T-helper 17 cell (primary cell): Measurements from ENCODE around the gene ABHD14A. TPM values are rescaled to one million over a fixed set of nuclear protein-coding genes. Genes with fewer than 3 reads are reported as not detected.

ENCODE experiments used
- ATAC-seq: fragments of 150-1000 bp; cut with Tn5 transposase; 2 replicates; pipeline ENCODE4 v1.10.0; 2021; ENCODE audit warnings: mild to moderate bottlenecking, moderate library complexity
- DNase-seq, 3 donors: peaks; one replicate each; pipeline versions ENCODE4 v3.0.0 to v3.0.0-alpha.2; 2020 to 2021
- H3K9me3 ChIP-seq: one replicate; pipeline ENCODE4 v1.7.0; 2013; ENCODE audit warnings: low read length, mild to moderate bottlenecking; ENCODE audit not compliant: control insufficient read depth, poor library complexity, severe bottlenecking
- H3K27ac Mint-ChIP-seq: one replicate; pipeline ENCODE4 v1.8.0; 2022; ENCODE audit warnings: mild to moderate bottlenecking, moderate library complexity, mixed read lengths
- H3K27me3 Mint-ChIP-seq: one replicate; pipeline ENCODE4 v1.8.0; 2022; ENCODE audit warnings: mixed read lengths
- H3K36me3 Mint-ChIP-seq: one replicate; pipeline ENCODE4 v1.8.0; 2022; ENCODE audit warnings: low read depth, mixed read lengths
- H3K4me1 Mint-ChIP-seq: one replicate; pipeline ENCODE4 v1.8.0; 2022; ENCODE audit warnings: mild to moderate bottlenecking, mixed read lengths
- H3K4me3 Mint-ChIP-seq: one replicate; pipeline ENCODE4 v1.8.0; 2022; ENCODE audit warnings: mild to moderate bottlenecking, moderate library complexity, mixed read lengths
- total RNA-seq, 4 donors: library from RNA in 2 of 4; stranded (reverse) in 2 of 4; gene quantifications; one replicate each; pipeline ENCODE4 v1.2.3 and lab custom pipeline; 2022 to 2026

ABHD14A gene
- total RNA-seq, 2 donors from 2014 or later, result 13.9 to 14.6 TPM

DNA sequence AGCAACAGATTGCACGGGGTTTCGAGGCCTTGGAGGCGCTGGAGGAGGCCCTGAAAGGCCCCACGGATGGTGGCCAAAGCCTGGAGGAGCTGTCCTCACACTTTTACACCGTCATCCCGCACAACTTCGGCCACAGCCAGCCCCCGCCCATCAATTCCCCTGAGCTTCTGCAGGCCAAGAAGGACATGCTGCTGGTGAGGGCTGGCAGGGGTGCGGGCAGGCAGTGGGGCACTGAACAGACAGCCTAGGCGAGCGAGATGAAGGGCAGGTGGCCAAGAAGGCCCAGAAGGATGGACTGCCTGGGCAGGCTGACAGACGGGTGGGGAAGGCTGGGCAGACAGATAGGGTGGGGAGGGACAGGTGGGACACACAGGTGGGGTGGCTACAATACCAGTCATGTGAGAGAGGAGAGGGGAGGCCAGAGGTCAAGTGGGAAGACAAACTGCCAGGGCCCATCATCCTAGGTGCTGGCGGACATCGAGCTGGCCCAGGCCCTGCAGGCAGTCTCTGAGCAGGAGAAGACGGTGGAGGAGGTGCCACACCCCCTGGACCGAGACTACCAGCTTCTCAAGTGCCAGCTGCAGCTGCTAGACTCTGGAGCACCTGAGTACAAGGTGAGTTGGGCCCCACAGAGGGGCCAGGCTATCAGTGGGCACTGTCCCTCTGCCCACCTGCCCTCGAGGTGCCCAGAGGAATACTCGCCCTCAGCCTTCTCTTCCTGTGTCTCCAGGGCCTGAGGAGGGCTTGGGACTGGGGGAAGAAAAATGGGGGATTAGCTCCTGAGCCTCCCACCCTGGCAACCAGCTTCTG is 29.6 kb upstream of the ABHD14A start:
- Mint-ChIP-seq H3K4me1 (peaks cover 20% of the 10 kb centered on the region), H3K27me3 (no peaks in the 10 kb centered on the region), H3K4me3 (no peak overlapping the region), H3K36me3 (no peaks in the 10 kb centered on the region), H3K27ac (no peak overlapping the region)
- DNase-seq, result no peak
- ATAC-seq, result no peak
- no peaks in the 10 kb centered on the region for H3K9me3 ChIP-seq

DNA sequence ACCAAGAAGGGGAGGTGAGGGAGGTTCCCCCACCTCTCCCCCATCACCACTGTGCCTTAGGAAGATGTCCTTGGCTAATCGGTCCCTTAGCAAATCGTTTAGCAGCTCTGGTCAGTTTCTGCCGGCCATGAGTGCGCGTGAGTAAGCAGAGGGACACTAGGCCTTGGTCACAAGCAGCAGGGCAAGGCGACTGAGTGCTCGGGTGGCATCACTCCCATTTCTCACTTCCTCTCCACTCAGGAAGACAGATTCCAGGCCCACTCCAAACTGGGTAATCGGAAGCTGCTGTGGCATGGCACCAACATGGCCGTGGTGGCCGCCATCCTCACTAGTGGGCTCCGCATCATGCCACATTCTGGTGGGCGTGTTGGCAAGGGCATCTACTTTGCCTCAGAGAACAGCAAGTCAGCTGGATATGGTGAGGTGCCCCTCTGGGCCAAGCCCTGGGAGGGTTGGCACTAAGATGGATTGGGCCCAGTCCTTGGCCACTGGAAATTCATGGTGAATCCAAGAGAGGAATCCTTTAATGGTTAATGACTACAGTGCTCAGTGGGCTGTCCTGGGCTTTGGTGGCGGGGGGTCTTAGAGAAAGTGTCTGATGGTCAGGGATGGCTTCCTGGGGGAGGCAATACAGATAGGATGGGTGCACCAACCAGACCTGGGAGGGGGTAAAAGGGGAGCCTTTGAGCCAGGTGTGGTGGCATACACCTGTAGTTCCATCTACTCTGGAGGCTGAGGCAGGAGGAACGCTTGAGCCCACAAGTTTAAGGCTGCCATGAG is 28.7 kb upstream of the ABHD14A start:
- no peak for DNase-seq
- peak overlapping the region; percentile 19 for H3K4me3 Mint-ChIP-seq
- no peaks in the 10 kb centered on the region for H3K36me3 Mint-ChIP-seq

DNA sequence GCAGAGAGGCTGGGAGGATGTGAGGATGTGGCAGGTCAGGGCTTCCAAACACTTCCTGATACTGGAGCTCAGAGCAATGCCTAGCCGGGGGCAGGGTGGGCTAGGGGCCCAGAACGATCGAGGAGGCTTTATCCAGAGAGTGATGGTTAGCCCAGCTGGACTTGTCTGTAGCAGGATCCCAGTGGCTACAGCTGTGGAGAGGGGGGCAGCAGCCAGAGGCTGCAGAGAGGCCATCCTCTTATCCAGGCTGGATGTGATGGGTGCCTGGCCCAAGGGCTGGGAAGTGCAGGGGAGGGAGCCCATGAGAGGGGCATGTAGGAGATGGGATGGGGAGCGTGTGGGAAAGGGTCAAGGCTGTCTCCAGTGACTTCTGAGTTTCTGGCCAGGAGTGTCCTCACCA is 28.1 kb upstream of the ABHD14A start:
- Mint-ChIP-seq H3K4me1 (peaks cover 7% of the 10 kb centered on the region), H3K36me3 (no peaks in the 10 kb centered on the region), H3K4me3 (no peak overlapping the region), H3K27me3 (no peaks in the 10 kb centered on the region), H3K27ac (no peak overlapping the region)
- no peak for DNase-seq
- H3K9me3 ChIP-seq, result no peaks in the 10 kb centered on the region
- no peak for ATAC-seq

More for the DNA sequence above, 28.7 kb upstream of the ABHD14A start:
- Mint-ChIP-seq H3K4me1 (peaks cover 11% of the 10 kb centered on the region), H3K27ac (no peak overlapping the region), H3K27me3 (no peaks in the 10 kb centered on the region)
- no peaks in the 10 kb centered on the region for H3K9me3 ChIP-seq
- no peak for ATAC-seq

DNA sequence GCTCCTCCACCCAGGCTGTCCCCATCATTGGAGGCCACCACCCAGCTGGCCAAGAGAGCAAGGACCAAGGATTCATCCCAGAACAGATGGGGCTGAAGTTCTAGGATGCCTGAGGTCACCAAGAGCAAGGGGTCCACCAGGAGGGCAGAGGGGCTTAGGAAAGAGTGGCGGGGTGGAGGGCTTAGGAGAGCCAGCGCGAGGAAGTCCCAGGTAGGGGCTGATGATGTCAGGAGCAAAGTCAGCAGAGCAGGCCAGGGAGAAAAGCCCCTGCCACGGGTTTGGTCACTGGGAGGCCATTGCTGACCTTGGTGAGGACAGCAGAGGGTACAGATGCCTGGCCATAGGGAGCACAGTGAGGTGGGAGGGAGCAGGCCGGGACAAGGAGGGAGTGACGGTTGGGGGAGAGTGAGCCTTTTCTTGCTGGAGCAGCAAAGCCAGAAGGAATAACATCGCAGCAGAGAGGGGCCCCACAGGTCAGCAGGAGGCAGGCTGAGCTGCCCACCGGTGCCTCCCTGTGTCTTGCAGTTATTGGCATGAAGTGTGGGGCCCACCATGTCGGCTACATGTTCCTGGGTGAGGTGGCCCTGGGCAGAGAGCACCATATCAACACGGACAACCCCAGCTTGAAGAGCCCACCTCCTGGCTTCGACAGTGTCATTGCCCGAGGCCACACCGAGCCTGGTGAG is 27.5 kb upstream of the ABHD14A start:
- peaks cover 2% of the 10 kb centered on the region for H3K36me3 Mint-ChIP-seq
- peaks cover 4% of the 10 kb centered on the region for H3K4me1 Mint-ChIP-seq
- ATAC-seq, result no peak
- no peak for DNase-seq
- no peaks in the 10 kb centered on the region for H3K9me3 ChIP-seq
- no peak overlapping the region for H3K4me3 Mint-ChIP-seq
- H3K27me3 Mint-ChIP-seq, result no peaks in the 10 kb centered on the region
- no peak overlapping the region for H3K27ac Mint-ChIP-seq

DNA sequence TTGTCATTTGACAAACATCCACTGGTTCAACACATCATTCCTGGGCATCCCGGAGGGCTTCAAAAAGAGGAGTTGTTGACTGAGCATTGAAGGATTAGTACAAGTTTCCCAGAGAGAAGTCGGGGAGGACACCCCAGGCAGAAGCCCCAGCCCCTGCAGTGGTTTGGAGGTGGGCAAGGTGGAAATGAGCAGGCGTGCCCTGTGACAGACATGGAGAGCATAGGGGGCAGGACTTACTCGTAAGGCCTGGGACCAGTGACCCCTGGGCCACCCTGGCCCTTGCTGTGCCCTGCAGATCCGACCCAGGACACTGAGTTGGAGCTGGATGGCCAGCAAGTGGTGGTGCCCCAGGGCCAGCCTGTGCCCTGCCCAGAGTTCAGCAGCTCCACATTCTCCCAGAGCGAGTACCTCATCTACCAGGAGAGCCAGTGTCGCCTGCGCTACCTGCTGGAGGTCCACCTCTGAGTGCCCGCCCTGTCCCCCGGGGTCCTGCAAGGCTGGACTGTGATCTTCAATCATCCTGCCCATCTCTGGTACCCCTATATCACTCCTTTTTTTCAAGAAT is 26.8 kb upstream of the ABHD14A start:
- ATAC-seq (no peak), DNase-seq (no peak)
- no peak overlapping the region for H3K4me3 Mint-ChIP-seq
- H3K9me3 ChIP-seq, result no peaks in the 10 kb centered on the region
- peaks cover 2% of the 10 kb centered on the region for H3K4me1 Mint-ChIP-seq
- H3K27ac Mint-ChIP-seq, result no peak overlapping the region
- H3K27me3 Mint-ChIP-seq, result peaks cover 2% of the 10 kb centered on the region
- peaks cover 2% of the 10 kb centered on the region for H3K36me3 Mint-ChIP-seq

DNA sequence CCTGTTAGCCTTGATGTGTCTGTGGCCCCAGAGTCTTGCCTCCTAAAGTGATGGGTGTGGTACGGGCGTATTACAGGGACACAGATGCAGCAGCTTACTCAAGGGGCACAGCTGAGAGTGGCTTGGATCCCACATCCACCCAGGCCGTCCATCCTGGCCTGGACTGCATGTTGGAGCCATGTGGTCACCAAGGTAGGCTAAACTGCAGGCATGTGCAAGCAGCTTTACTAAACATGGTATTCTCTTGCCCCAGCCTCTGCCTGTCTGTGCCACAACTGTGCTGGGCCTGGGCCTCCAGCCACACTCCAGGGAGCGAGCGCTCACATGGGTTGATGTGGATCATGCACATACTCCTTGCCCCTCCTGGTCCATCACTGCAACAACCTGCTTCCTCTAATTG is 25.7 kb upstream of the ABHD14A start:
- Mint-ChIP-seq H3K27me3 (peaks cover 13% of the 10 kb centered on the region), H3K27ac (no peak overlapping the region), H3K4me3 (no peak overlapping the region), H3K36me3 (peaks cover 6% of the 10 kb centered on the region), H3K4me1 (peaks cover 4% of the 10 kb centered on the region)
- DNase-seq (no peak), ATAC-seq (no peak)
- H3K9me3 ChIP-seq, result no peaks in the 10 kb centered on the region

DNA sequence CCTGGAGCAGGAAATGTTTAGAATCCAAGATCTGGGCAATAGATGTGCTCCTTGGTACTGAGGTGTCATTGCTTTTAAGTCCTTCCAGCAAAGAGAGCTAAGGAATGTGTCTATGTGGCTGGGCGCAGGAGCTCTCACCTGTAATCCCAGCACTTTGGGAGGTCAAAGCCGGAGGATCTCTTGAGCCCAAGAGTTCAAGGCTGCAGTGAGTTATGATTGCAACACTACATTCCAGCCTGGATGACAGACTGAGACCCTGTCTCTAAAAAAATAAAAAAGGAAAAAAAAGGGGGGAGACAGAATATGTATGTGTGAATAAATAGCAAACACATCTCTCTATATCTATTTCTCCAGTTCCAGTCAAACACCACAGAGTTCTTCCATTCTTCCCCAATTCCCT is 24.0 kb upstream of the ABHD14A start:
- H3K27ac Mint-ChIP-seq, result no peak overlapping the region
- ATAC-seq, result no peak

DNA sequence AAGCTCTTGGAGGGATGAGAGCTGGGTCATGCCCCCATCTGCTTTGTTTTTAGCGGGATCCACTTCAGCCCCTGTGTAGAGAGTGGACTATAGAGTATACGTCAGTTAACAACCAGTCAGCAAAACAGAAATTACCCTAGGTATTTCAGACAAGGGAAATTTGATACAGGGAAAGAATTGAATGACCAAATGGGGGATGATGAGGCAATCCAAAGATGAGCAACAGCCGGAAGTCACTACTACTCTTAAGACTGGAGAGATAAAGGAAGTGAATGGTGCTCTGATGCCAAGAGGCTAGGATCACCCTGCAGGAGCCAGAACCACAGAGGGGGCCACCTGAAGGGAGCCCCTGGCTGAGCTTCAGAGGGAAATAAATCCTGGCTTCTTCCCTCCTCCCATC is 21.4 kb upstream of the ABHD14A start:
- no peak for DNase-seq
- H3K27ac Mint-ChIP-seq, result no peak overlapping the region
- H3K27me3 Mint-ChIP-seq, result peaks cover 22% of the 10 kb centered on the region
- peaks cover 7% of the 10 kb centered on the region for H3K4me1 Mint-ChIP-seq
- peaks cover 9% of the 10 kb centered on the region for H3K36me3 Mint-ChIP-seq
- H3K4me3 Mint-ChIP-seq, result no peak overlapping the region
- H3K9me3 ChIP-seq, result no peaks in the 10 kb centered on the region
- ATAC-seq, result no peak

More for the DNA sequence above, 24.0 kb upstream of the ABHD14A start:
- no peaks in the 10 kb centered on the region for H3K9me3 ChIP-seq
- DNase-seq, result no peak
- peaks cover 4% of the 10 kb centered on the region for H3K4me1 Mint-ChIP-seq
- no peak overlapping the region for H3K4me3 Mint-ChIP-seq
- H3K36me3 Mint-ChIP-seq, result peaks cover 6% of the 10 kb centered on the region
- H3K27me3 Mint-ChIP-seq, result peaks cover 22% of the 10 kb centered on the region

DNA sequence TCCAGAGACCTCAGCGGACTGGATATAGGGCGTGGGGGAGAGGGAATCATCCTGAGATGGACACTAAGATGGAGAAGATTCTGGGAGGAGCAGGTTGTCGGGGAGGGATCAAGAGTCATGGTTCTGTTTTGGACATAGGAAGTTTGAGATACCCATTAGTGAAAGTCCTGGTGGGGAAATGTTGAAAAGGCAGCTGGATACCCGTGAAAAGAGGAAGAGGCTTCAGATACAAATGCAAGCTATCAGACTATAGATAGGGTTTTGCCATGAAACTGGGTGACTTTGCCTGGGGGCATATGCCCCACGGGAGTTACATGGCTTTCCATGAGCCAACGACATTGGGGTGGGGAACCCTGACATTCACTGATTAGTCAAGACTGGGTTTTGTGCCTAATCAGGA is 20.8 kb upstream of the ABHD14A start:
- no peak for ATAC-seq
- H3K27me3 Mint-ChIP-seq, result peaks cover 22% of the 10 kb centered on the region
- DNase-seq, result no peak

DNA sequence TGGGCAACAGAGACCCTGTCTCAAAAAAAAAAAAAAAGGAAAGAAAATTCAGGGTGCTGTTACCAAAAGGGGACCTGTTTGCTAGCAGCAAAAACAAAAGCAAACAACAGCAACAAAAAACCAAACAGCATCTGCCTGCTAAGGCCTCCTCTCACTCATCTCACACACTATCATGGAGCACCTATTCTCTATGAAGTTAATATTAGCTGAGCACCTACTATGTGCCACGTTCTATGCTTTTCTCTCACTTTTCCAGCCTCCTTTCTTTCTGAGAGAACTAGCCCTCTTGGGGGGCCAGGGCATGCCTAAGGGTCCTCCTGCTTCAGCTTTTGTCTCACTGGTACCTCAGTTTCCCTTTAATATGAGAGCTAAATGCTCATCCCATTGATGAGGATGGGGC is 20.2 kb upstream of the ABHD14A start:
- Mint-ChIP-seq H3K36me3 (peaks cover 10% of the 10 kb centered on the region), H3K4me3 (peak overlapping the region; percentile 52), H3K27ac (no peak overlapping the region), H3K4me1 (peaks cover 7% of the 10 kb centered on the region), H3K27me3 (peaks cover 22% of the 10 kb centered on the region)
- DNase-seq, result no peak
- no peaks in the 10 kb centered on the region for H3K9me3 ChIP-seq
- no peak for ATAC-seq

More for the DNA sequence above, 20.8 kb upstream of the ABHD14A start:
- H3K9me3 ChIP-seq, result no peaks in the 10 kb centered on the region
- Mint-ChIP-seq H3K4me3 (peak overlapping the region; percentile 36), H3K36me3 (peaks cover 10% of the 10 kb centered on the region), H3K27ac (no peak overlapping the region), H3K4me1 (peaks cover 7% of the 10 kb centered on the region)

DNA sequence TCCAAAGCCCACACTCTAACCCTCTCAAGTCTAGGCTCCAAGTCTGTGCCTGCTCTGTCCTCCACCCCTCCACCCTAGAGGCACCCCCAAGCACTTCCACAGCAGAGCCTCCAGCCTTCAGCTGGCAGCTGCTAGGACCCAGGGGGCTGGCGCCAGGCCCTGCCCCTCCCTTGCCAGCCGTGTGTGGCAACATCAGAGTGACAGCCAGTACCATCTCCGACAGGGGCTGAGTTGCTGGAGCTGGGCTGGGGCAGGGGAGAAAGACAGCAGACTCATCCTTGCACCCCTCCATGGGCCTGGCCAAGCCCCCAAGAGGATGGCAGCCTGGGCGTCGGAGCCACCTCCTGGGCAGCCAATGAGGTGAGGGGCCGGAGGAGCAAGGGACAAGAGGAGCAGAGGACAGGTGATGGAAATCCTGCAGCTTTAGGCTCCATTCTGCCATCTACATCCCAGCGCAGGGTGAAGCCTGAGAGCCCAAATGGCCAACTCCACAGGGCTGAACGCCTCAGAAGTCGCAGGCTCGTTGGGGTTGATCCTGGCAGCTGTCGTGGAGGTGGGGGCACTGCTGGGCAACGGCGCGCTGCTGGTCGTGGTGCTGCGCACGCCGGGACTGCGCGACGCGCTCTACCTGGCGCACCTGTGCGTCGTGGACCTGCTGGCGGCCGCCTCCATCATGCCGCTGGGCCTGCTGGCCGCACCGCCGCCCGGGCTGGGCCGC is 19.5 kb upstream of the ABHD14A start, which contains the start of gene GPR62:
GPR62 (plus strand) TSS at position 207 of the 718 bp plus-strand sequence; CDS start at position 479, 272 bp downstream.
- H3K36me3 Mint-ChIP-seq, result peaks cover 10% of the 10 kb centered on the region
- H3K4me1 Mint-ChIP-seq, result peaks cover 7% of the 10 kb centered on the region
- no peaks in the 10 kb centered on the region for H3K9me3 ChIP-seq
- peaks cover 22% of the 10 kb centered on the region for H3K27me3 Mint-ChIP-seq
- DNase-seq, result no peak
- H3K27ac Mint-ChIP-seq, result no peak within 1 kb of the TSS
- peak within 1 kb of the TSS; percentile 52 for H3K4me3 Mint-ChIP-seq
- no peak for ATAC-seq

DNA sequence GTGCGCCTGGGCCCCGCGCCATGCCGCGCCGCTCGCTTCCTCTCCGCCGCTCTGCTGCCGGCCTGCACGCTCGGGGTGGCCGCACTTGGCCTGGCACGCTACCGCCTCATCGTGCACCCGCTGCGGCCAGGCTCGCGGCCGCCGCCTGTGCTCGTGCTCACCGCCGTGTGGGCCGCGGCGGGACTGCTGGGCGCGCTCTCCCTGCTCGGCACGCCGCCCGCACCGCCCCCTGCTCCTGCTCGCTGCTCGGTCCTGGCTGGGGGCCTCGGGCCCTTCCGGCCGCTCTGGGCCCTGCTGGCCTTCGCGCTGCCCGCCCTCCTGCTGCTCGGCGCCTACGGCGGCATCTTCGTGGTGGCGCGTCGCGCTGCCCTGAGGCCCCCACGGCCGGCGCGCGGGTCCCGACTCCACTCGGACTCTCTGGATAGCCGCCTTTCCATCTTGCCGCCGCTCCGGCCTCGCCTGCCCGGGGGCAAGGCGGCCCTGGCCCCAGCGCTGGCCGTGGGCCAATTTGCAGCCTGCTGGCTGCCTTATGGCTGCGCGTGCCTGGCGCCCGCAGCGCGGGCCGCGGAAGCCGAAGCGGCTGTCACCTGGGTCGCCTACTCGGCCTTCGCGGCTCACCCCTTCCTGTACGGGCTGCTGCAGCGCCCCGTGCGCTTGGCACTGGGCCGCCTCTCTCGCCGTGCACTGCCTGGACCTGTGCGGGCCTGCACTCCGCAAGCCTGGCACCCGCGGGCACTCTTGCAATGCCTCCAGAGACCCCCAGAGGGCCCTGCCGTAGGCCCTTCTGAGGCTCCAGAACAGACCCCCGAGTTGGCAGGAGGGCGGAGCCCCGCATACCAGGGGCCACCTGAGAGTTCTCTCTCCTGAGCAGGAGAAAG is 18.7 kb upstream of the ABHD14A start:
- peak; percentile 84 for ATAC-seq
- peaks cover 12% of the 10 kb centered on the region for H3K36me3 Mint-ChIP-seq
- H3K4me1 Mint-ChIP-seq, result peaks cover 7% of the 10 kb centered on the region
- no peak for DNase-seq
- H3K4me3 Mint-ChIP-seq, result peak overlapping the region; percentile 41
- peaks cover 22% of the 10 kb centered on the region for H3K27me3 Mint-ChIP-seq
- H3K9me3 ChIP-seq, result no peaks in the 10 kb centered on the region
- no peak overlapping the region for H3K27ac Mint-ChIP-seq
